ENCODE measurements around the gene GABRB1. TPM values are rescaled to one million over a fixed set of nuclear protein-coding genes. Genes with fewer than 3 reads are reported as not detected.

GABRB1 gene
- total RNA-seq, 4 donors from 2014 or later = 0.24 TPM; not detected in 3

- 87 to 89% methylated on average over 1 of the region's 1 CpG for WGBS, 2 donors
- no peak overlapping the region for H3K27ac ChIP-seq
- H3K9me3 ChIP-seq = no peaks in the 10 kb centered on the region
- H3K27me3 ChIP-seq = no peaks in the 10 kb centered on the region
- no peak for TF ChIP-seq POLR2A (IDR thresholded peaks at IDR 0.05)
- no peak for TF ChIP-seq CTCF (IDR thresholded peaks at IDR 0.05)
- no peak overlapping the region for H3K4me3 ChIP-seq (replicated peaks in 1 of 3)
- no peaks in the 10 kb centered on the region for H3K36me3 ChIP-seq
- intact Hi-C loops (cut with DNase I) = no loop called here
- no peaks in the 10 kb centered on the region for H3K4me1 ChIP-seq
- DNase-seq = no peak
These were observed 401.4 kb downstream of the GABRB1 start for GRCh38 chr4:47432749-47433148.

GRCh38 chr4:47434931-47435330, 403.6 kb downstream of the GABRB1 start:
- Histone ChIP-seq H3K9me3 (no peaks in the 10 kb centered on the region), H3K27ac (no peak overlapping the region), H3K27me3 (no peaks in the 10 kb centered on the region), H3K4me1 (no peaks in the 10 kb centered on the region), H3K4me3 (replicated peaks in 1 of 3) (no peak overlapping the region), H3K36me3 (no peaks in the 10 kb centered on the region)
- DNase-seq = no peak
- intact Hi-C loops (cut with DNase I) = no loop called here
- TF ChIP-seq POLR2A (IDR thresholded peaks at IDR 0.05) = no peak
- TF ChIP-seq CTCF (IDR thresholded peaks at IDR 0.05) = no peak

GRCh38 chr4:47442980-47443379, 411.6 kb downstream of the GABRB1 start:
- Histone ChIP-seq H3K27ac (no peak overlapping the region), H3K27me3 (no peaks in the 10 kb centered on the region), H3K36me3 (no peaks in the 10 kb centered on the region), H3K9me3 (no peaks in the 10 kb centered on the region), H3K4me3 (replicated peaks in 1 of 3) (no peak overlapping the region), H3K4me1 (no peaks in the 10 kb centered on the region)
- WGBS, 2 donors = 83 to 86% methylated on average over 5 of the region's 5 CpGs
- no peak for DNase-seq
- intact Hi-C loops (cut with DNase I) = no loop called here
- no peak for TF ChIP-seq POLR2A (IDR thresholded peaks at IDR 0.05)
- no peak for TF ChIP-seq CTCF (IDR thresholded peaks at IDR 0.05)

GRCh38 chr4:47444031-47444430, 412.7 kb downstream of the GABRB1 start:
- H3K36me3 ChIP-seq = no peaks in the 10 kb centered on the region
- no peak overlapping the region for H3K27ac ChIP-seq
- no peak for DNase-seq
- TF ChIP-seq CTCF (IDR thresholded peaks at IDR 0.05) = no peak
- no peak for TF ChIP-seq POLR2A (IDR thresholded peaks at IDR 0.05)
- no peak overlapping the region for H3K4me3 ChIP-seq (replicated peaks in 1 of 3)
- no peaks in the 10 kb centered on the region for H3K9me3 ChIP-seq
- no peaks in the 10 kb centered on the region for H3K4me1 ChIP-seq
- WGBS, 2 donors = 95 to 96% methylated on average over 2 of the region's 2 CpGs
- intact Hi-C loops (cut with DNase I) = no loop called here
- H3K27me3 ChIP-seq = no peaks in the 10 kb centered on the region

GRCh38 chr4:47451657-47452056, 420.3 kb downstream of the GABRB1 start:
- DNase-seq = no peak
- Histone ChIP-seq H3K4me3 (replicated peaks in 1 of 3) (no peak overlapping the region), H3K9me3 (no peaks in the 10 kb centered on the region), H3K27ac (no peak overlapping the region), H3K27me3 (no peaks in the 10 kb centered on the region), H3K4me1 (peaks cover 0 to 3% of the 10 kb centered on the region in 2 donors), H3K36me3 (peaks cover 8% of the 10 kb centered on the region in 2 donors)
- TF ChIP-seq POLR2A (IDR thresholded peaks at IDR 0.05) = no peak
- TF ChIP-seq CTCF (IDR thresholded peaks at IDR 0.05) = no peak
- intact Hi-C loops (cut with DNase I) = no loop called here
- WGBS, 2 donors = 67 to 96% methylated on average over 4 of the region's 4 CpGs

All from thyroid gland (tissue), 4 donors.